ENCODE data around the gene PBX4.
A peak's percentile ranks its signal among the peaks of the same experiment; 100 is the strongest.

The PBX4 gene

DNA sequence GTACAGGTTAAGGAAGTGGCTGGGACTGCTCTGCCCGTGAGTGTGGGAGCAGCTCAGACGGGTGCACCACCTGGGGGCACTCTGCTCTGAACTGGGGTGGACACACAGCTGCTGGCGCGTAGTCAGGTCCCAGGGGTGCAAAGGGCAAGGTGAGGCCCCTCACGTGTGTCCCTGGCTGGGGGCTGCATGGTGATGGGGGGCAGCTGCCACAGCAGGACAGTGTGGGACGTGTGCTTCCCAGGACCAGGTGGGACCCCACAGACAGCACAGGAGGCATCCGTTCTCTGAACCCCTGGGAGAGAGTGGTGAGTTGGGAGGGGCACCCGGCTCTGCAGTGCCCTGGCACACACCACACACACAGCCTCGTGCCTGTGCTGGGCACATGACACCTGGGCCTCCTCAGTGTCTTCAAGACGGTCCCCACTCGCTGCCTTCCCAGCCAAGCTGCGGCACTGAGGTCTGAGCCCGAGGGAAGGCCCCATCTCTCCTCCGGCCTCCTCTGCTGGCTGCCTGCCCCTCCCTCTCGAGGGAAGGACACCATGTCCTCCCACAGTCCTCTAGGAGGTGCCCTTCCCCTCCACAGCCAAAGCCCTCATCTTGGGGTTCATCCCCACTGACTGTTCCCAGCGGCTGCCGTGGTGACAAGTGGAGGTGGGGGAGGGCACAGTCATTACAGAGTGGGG lies 55.7 kb downstream of the PBX4 start:
- H3K4me3 ChIP-seq (ENCODE audit: low read length), result no peak overlapping the region
- TF ChIP-seq, protein P1, sequence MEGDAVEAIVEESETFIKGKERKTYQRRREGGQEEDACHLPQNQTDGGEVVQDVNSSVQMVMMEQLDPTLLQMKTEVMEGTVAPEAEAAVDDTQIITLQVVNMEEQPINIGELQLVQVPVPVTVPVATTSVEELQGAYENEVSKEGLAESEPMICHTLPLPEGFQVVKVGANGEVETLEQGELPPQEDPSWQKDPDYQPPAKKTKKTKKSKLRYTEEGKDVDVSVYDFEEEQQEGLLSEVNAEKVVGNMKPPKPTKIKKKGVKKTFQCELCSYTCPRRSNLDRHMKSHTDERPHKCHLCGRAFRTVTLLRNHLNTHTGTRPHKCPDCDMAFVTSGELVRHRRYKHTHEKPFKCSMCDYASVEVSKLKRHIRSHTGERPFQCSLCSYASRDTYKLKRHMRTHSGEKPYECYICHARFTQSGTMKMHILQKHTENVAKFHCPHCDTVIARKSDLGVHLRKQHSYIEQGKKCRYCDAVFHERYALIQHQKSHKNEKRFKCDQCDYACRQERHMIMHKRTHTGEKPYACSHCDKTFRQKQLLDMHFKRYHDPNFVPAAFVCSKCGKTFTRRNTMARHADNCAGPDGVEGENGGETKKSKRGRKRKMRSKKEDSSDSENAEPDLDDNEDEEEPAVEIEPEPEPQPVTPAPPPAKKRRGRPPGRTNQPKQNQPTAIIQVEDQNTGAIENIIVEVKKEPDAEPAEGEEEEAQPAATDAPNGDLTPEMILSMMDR (conservative IDR thresholded peaks at IDR 0.05; ENCODE audit: low read length), result no peak
- DNase-seq (ENCODE audit: low read depth), result no peak

DNA sequence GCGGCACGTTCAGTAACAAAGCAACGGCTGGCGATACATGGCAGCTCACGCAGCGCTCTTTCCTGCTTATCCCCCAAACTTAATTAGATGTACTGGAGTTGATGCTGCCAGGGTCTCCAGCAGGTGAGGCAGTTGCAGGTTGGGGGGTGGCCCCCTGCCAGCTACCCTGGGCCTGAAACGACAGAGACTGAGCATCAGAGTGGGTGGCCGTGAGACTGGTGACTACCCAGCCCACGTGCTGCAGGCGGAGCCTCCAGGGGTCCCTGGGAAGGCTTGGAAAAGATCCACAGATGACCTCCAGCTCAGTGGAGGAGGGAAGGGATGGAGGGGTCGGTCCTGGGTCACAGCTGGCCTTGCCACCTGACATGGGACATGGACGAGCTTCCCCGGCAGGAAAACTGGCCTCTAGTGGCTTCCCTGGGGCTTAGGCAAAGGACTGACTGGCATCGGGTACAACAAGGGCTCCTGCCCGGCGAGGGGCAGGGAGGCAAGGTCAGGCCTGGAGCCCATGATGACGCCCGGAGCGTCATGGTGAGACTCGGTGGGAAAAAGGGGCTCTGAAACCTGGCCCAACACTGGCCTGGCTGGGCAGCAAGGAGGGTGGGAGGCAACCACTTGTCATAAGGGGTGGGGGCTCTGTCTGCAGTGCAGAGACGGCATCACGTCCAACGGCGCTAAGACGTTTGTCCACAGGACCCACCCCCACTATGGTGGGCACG lies 56.4 kb downstream of the PBX4 start:
- no peak overlapping the region for H3K4me3 ChIP-seq (ENCODE audit: low read length)
- DNase-seq (ENCODE audit: low read depth), result no peak
- TF ChIP-seq, protein P1 (conservative IDR thresholded peaks at IDR 0.05; ENCODE audit: low read length), result no peak

- DNase-seq (ENCODE audit: low read depth), result no peak
- TF ChIP-seq, protein P1 (conservative IDR thresholded peaks at IDR 0.05; ENCODE audit: low read length), result no peak
Observed at GRCh38 chr19:19559931-19560330, 58.6 kb downstream of the PBX4 start.

DNA sequence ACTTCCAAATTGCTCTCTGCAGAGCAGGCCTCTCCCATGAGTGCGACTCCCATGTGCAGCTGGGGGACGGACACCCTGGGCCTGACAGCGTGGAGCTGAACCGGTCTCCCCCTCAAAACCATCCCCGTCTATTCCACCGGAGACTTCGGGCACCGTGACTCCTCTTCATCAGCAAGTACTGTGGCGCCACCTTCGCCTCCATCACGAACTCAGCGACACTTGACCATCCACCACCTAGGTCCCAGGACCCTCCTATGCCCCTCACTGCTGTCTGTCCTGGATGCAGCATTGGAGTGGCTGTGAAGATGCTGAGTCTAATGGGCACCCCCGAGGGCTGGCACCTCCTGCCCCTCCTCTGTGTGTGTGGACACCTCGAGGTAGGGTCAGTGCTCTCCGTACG lies 59.9 kb downstream of the PBX4 start:
- H3K4me3 ChIP-seq (ENCODE audit: low read length), result no peak overlapping the region
- DNase-seq (ENCODE audit: low read depth), result no peak
- TF ChIP-seq, protein P1 (conservative IDR thresholded peaks at IDR 0.05; ENCODE audit: low read length), result no peak

More at GRCh38 chr19:19559931-19560330, 58.6 kb downstream of the PBX4 start:
- no peak overlapping the region for H3K4me3 ChIP-seq (ENCODE audit: low read length)

- no peak overlapping the region for H3K4me3 ChIP-seq (ENCODE audit: low read length)
- TF ChIP-seq, protein P1 (conservative IDR thresholded peaks at IDR 0.05; ENCODE audit: low read length), result no peak
- DNase-seq (ENCODE audit: low read depth), result no peak
Observed at GRCh38 chr19:19558055-19558454, 60.4 kb downstream of the PBX4 start.

DNA sequence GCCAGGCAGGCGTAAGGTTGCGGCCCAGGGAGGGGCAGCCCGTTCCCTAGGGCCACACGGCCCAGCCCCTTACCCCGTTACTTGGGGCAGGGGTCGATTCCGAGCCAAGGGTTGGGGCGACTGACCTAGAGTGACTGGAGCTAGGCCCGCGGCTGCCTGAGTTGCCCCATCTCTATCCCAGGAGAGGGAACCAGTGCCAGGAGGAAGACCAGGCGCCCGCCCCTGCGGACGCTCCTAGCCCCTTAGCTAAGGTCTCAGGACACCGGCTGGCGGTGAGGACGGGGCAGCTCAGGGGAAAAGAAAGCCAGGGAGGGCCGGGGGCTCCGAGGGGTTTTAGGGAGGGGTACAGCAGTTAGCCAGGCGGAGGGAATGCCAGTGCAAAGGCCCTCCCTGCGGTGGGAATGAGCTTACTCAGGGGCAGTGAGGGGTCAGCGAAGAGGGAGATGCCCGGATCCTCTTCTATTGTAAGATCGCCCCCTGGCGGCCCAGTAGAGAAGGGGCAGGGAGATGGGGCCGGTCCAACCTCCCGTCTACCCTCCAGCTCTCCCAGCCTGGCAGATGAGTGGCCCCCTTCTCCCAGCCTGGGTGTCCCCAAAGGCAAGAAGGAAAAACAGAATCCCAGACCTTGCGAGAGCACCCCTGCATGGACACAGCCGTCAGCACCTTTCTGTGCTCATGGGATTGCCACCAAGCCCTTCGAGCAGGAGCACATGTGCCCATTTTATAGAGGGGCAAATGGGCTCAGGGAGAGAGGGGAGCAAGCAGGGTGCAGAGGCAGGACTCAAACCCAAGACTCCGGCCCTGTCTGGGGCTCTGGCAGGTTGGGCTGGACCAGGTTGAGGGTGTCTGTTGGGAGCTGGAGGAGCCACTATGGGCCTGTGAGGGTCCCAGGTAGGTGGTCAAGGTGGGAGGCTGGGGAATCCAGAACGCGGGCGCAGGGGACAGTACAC lies 64.1 kb downstream of the PBX4 start:
- no peak overlapping the region for H3K4me3 ChIP-seq (ENCODE audit: low read length)
- TF ChIP-seq, protein P1 (conservative IDR thresholded peaks at IDR 0.05; ENCODE audit: low read length), result peak; percentile 67
- peak; percentile 40 for DNase-seq (ENCODE audit: low read depth)
